Prostate gland (tissue), 2 donors: ENCODE data around the gene FHOD3. TPM values are rescaled to one million over a fixed set of nuclear protein-coding genes. Genes with fewer than 3 reads are reported as not detected.

Experiments used
- DNase-seq: peaks from one replicate; pipeline ENCODE4 v3.0.0-alpha.2; 2019; ENCODE audit warnings: low spot score
- H3K27ac ChIP-seq, 2 donors: fragments of 200-600 bp; sonication (generic); 2 replicates each; pipeline ENCODE4 v1.5.1; 2017 to 2019
- H3K27me3 ChIP-seq: fragments of 200-600 bp; sonication (generic); replicated peaks from 2 replicates; pipeline ENCODE4 v1.5.1; 2019; ENCODE audit not compliant: insufficient read depth
- H3K36me3 ChIP-seq, 2 donors: fragments of 200-600 bp; sonication (generic); 1 replicate in 1 of 2; 2 replicates in 1 of 2; pipeline versions ENCODE4 v1.5.1 to v1.8.1; 2017 to 2019
- H3K4me1 ChIP-seq: fragments of 200-600 bp; sonication (generic); replicated peaks from 2 replicates; pipeline ENCODE4 v1.5.1; 2019
- H3K4me3 ChIP-seq, 2 donors: fragments of 200-600 bp; sonication (generic); 2 replicates each; pipeline ENCODE4 v1.5.1; 2017 to 2019
- H3K9me3 ChIP-seq: fragments of 200-600 bp; sonication (generic); 2 replicates; pipeline ENCODE4 v1.5.1; 2017
- POLR2A ChIP-seq: fragments of 450-650 bp; IDR thresholded peaks from one replicate; pipeline ENCODE4 v1.6.1; 2016; ENCODE audit warnings: antibody characterized with exemption, mild to moderate bottlenecking
- POLR2AphosphoS5 ChIP-seq: sonication (generic); formaldehyde crosslinking; IDR thresholded peaks from one replicate; pipeline ENCODE4 v1.6.1; 2017; ENCODE audit warnings: antibody characterized with exemption
- WGBS: methylation state at CpG from one replicate; pipeline ENCODE4 v1.1.5; 2018; 5-methylcytosine and 5-hydroxymethylcytosine counted together
- intact Hi-C: fragments of 100-400 bp; cut with DNase I; formaldehyde crosslinking; loops from one replicate; pipeline ENCODE4 v1.14.2; 2022
- total RNA-seq, 2 donors: library from RNA; depleted of rRNA; stranded (reverse); fragments of >200 nt; gene quantifications; one replicate each; pipeline ENCODE4 v1.1.0, GENCODE V29; 2016
- TF ChIP-seq, protein P1 (sequence below), 4 experiments: fragments of 200-600 bp in 2 of 4; fragments of 450-650 bp in 2 of 4; sonication (generic) in 2 of 4; IDR thresholded peaks; 1 replicate in 3 of 4; 2 replicates in 1 of 4; pipeline ENCODE4 v1.5.1; 2016 to 2019; ENCODE audit warnings: antibody characterized with exemption in 4 of 4, mild to moderate bottlenecking in 2 of 4, moderate library complexity in 2 of 4

The FHOD3 gene
- total RNA-seq, 2 donors from 2014 or later, result 25.1 to 52.5 TPM

DNA sequence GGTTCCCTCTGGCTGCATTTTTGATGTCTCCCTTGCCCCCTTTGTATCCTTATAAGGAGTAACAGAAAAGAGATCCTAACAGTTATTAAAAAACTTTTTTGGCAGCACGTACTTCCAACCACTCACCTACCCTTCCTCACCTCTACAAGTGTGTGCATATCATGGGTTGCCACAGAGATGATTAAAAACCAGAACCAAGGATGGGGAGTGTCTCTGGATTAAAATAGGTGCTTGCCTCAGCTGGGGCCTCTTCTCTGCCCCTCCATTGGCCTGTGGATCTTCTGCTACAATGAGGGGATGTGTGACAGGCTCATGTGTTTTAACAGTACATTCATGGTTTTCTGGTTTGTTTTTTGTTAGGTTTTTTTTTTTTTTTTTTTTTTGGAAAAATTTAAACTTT is 160.8 kb downstream of the FHOD3 start:
- no peak for DNase-seq
- H3K9me3 ChIP-seq, result no peaks in the 10 kb centered on the region
- TF ChIP-seq POLR2A, result no peak
- no peak for TF ChIP-seq POLR2AphosphoS5
- TF ChIP-seq, protein P1, sequence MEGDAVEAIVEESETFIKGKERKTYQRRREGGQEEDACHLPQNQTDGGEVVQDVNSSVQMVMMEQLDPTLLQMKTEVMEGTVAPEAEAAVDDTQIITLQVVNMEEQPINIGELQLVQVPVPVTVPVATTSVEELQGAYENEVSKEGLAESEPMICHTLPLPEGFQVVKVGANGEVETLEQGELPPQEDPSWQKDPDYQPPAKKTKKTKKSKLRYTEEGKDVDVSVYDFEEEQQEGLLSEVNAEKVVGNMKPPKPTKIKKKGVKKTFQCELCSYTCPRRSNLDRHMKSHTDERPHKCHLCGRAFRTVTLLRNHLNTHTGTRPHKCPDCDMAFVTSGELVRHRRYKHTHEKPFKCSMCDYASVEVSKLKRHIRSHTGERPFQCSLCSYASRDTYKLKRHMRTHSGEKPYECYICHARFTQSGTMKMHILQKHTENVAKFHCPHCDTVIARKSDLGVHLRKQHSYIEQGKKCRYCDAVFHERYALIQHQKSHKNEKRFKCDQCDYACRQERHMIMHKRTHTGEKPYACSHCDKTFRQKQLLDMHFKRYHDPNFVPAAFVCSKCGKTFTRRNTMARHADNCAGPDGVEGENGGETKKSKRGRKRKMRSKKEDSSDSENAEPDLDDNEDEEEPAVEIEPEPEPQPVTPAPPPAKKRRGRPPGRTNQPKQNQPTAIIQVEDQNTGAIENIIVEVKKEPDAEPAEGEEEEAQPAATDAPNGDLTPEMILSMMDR (IDR thresholded peaks at IDR 0.05), result no peak
- intact Hi-C loops, result no loop called here
- no peak overlapping the region for H3K4me3 ChIP-seq
- no peak overlapping the region for H3K27ac ChIP-seq
- H3K36me3 ChIP-seq, result no peaks in the 10 kb centered on the region
- WGBS, result 93% methylated on average over 1 of the region's 1 CpG
- no peaks in the 10 kb centered on the region for H3K4me1 ChIP-seq
- H3K27me3 ChIP-seq, result no peaks in the 10 kb centered on the region

DNA sequence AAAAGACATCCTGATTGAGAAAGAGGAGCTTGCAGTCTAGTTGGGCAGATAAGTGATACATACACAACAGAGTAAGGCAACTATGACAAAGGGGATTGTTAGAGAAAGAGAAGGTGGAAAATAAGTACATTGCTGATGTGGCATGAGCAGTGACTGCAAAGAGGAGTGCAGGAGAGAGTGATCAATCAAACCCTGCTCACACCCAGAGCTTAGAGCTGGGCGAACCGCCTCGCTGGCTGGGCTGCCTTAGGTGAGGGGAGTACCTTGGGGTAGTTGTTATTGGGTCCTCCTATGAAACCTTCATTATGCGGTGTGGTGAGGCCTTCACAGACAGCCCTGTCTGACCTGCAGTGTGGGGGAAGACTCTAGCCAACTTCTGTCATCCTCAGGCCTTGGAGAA is 161.7 kb downstream of the FHOD3 start:
- DNase-seq, result no peak
- TF ChIP-seq, protein P1 (IDR thresholded peaks at IDR 0.05), result no peak
- TF ChIP-seq POLR2AphosphoS5 (no peak), POLR2A (no peak)
- H3K27ac ChIP-seq, result no peak overlapping the region
- H3K4me3 ChIP-seq, result no peak overlapping the region
- WGBS, result 91% methylated on average over 4 of the region's 4 CpGs
- no peaks in the 10 kb centered on the region for H3K4me1 ChIP-seq
- H3K27me3 ChIP-seq, result no peaks in the 10 kb centered on the region
- H3K36me3 ChIP-seq, result no peaks in the 10 kb centered on the region
- intact Hi-C loops, result no loop called here
- H3K9me3 ChIP-seq, result no peaks in the 10 kb centered on the region

DNA sequence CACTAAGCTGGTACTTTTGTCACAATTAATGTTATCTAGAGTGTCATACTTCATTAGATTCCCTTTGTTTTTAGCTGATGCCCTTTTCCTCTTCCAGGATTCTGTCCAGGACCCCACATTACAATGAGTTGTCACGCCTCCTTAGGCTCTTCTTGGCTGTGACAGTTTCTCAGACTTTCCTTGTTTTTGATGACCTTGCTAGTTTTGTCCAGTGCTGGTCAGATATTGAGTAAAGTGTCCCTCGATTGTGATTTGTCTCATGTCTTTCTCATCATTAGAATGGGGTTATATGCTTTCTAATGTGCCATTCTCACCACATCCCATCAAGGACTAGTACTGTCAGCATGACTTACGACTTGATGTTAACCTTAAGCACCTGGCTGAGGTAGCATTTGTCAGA is 162.3 kb downstream of the FHOD3 start:
- intact Hi-C loops, result no loop called here
- Histone ChIP-seq H3K36me3 (no peaks in the 10 kb centered on the region), H3K4me1 (no peaks in the 10 kb centered on the region), H3K4me3 (no peak overlapping the region), H3K27ac (no peak overlapping the region), H3K27me3 (no peaks in the 10 kb centered on the region), H3K9me3 (no peaks in the 10 kb centered on the region)
- 96% methylated on average over 3 of the region's 3 CpGs for WGBS
- TF ChIP-seq, protein P1 (IDR thresholded peaks at IDR 0.05), result no peak
- no peak for TF ChIP-seq POLR2A
- TF ChIP-seq POLR2AphosphoS5, result no peak
- DNase-seq, result no peak

DNA sequence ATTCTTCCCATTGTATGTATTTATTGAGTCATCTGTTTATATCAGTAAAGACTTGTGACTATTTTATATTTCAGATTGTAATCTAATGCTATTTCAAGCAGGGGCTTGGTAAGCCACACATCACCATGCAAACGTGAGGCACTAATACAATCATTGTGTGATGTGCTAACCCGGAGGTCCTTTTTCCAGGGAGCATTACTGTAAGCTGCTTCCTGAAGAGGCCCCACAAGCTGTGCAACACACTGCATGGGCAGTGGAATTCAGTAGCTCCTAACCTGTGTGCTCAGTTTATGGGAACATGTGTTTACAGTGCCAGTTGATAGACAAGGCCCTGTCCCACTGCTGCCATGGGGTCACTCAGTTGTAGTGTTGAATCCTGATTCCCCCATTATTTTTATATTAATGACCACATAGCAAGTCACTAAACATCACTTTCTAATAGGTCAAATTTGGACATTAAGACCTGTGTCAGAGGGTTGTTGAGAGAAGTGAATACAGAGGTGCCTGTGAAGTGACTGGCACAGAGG is 162.9 kb downstream of the FHOD3 start:
- H3K36me3 ChIP-seq, result no peaks in the 10 kb centered on the region
- H3K4me3 ChIP-seq, result no peak overlapping the region
- 49% methylated on average over 2 of the region's 2 CpGs for WGBS
- no peaks in the 10 kb centered on the region for H3K27me3 ChIP-seq
- DNase-seq, result no peak
- H3K27ac ChIP-seq, result no peak overlapping the region
- no peaks in the 10 kb centered on the region for H3K9me3 ChIP-seq
- TF ChIP-seq, protein P1 (IDR thresholded peaks at IDR 0.05), result no peak
- TF ChIP-seq POLR2AphosphoS5 (no peak), POLR2A (no peak)
- H3K4me1 ChIP-seq, result no peaks in the 10 kb centered on the region
- intact Hi-C loops, result no loop called here

DNA sequence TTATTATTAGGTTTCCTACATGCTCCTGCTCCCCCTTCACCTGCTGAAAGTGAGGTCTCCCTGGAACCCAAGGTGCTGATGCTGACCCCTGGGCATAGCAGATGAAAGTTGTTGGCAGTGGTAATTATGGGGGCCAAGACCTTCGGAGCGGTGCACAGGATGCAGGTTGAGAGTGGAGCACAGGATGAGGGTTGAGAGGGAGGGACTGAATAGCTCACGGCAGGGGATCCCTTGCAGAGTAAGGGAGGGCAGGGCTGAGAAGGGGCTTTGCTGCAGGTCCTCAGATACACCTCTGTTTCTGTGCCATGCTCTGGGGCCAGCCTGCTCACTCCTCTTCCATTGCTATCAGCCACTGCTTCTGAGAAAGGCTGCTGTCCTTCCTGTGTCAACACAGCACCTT is 163.3 kb downstream of the FHOD3 start:
- intact Hi-C loops, result no loop called here
- WGBS, result 63% methylated on average over 3 of the region's 3 CpGs

More for the DNA sequence above, 163.3 kb downstream of the FHOD3 start:
- H3K27ac ChIP-seq, result no peak overlapping the region
- TF ChIP-seq POLR2A (no peak), POLR2AphosphoS5 (no peak)
- TF ChIP-seq, protein P1 (IDR thresholded peaks at IDR 0.05), result no peak
- no peaks in the 10 kb centered on the region for H3K4me1 ChIP-seq
- DNase-seq, result no peak
- no peaks in the 10 kb centered on the region for H3K27me3 ChIP-seq
- H3K4me3 ChIP-seq, result no peak overlapping the region
- no peaks in the 10 kb centered on the region for H3K36me3 ChIP-seq
- H3K9me3 ChIP-seq, result no peaks in the 10 kb centered on the region
